GM18508 (cell line): ENCODE measurements around the gene APOM.
A peak's percentile ranks its signal among the peaks of the same experiment; 100 is the strongest.

Source experiments
- ATAC-seq: cut with Tn5 transposase; IDR thresholded peaks from one replicate; pipeline ENCODE4 v1.9.1; 2021; ENCODE audit warnings: moderate number of reproducible peaks; ENCODE audit not compliant: insufficient read depth, unreplicated experiment

Gene APOM

GRCh38 chr6:31630177-31630934 is 25.3 kb upstream of the APOM start:
- ATAC-seq, result no peak

GRCh38 chr6:31631209-31631608 is 24.5 kb upstream of the APOM start:
- ATAC-seq, result no peak

- ATAC-seq, result no peak
Measured at GRCh38 chr6:31631681-31632278, 23.9 kb upstream of the APOM start.

- no peak for ATAC-seq
Measured at GRCh38 chr6:31632279-31632946, 23.3 kb upstream of the APOM start.

GRCh38 chr6:31633447-31633846 is 22.2 kb upstream of the APOM start:
- ATAC-seq, result no peak

- no peak for ATAC-seq
Measured at GRCh38 chr6:31634131-31634530, 21.6 kb upstream of the APOM start.

GRCh38 chr6:31634969-31635575 is 20.6 kb upstream of the APOM start:
- no peak for ATAC-seq

GRCh38 chr6:31636698-31637596 is 18.7 kb upstream of the APOM start:
- ATAC-seq, result no peak

GRCh38 chr6:31639043-31639442 is 16.7 kb upstream of the APOM start:
- ATAC-seq, result no peak

- ATAC-seq, result no peak
Measured at GRCh38 chr6:31639449-31639861, 16.2 kb upstream of the APOM start.

GRCh38 chr6:31640612-31641011 is 15.1 kb upstream of the APOM start:
- ATAC-seq, result no peak

- ATAC-seq, result no peak
Measured at GRCh38 chr6:31641370-31641769, 14.3 kb upstream of the APOM start.

- no peak for ATAC-seq
Measured at GRCh38 chr6:31642798-31643570, 12.7 kb upstream of the APOM start.

GRCh38 chr6:31643818-31644454 is 11.8 kb upstream of the APOM start:
- no peak for ATAC-seq

GRCh38 chr6:31645325-31645724 is 10.4 kb upstream of the APOM start:
- ATAC-seq, result no peak

- ATAC-seq, result no peak
Measured at GRCh38 chr6:31651602-31652191, 4.0 kb upstream of the APOM start.

- ATAC-seq, result peak; percentile 33
Measured at GRCh38 chr6:31652925-31653724, 2.6 kb upstream of the APOM start.
